GM23338 (cell line): ENCODE results near the gene WWOX. TPM values are rescaled to one million over a fixed set of nuclear protein-coding genes. Genes with fewer than 3 reads are reported as not detected.
"Not testable (repeated sequence)": the region's sequence is repeated elsewhere in the genome, so short reads cannot be mapped to it uniquely, and the experiment has no call there.

Source experiments
- ATAC-seq: fragments of 200-7000 bp; cut with Tn5 transposase; 3 replicates; pipeline ENCODE4 v1.9.1; 2020
- DNase-seq: peaks from one replicate; pipeline ENCODE4 v3.0.0-alpha.2; 2015; ENCODE audit warnings: low spot score
- H2AFZ ChIP-seq: fragments of 200-600 bp; sonication (generic); 2 replicates; pipeline ENCODE4 v1.8.0; 2016; ENCODE audit warnings: antibody characterized with exemption, mild to moderate bottlenecking, moderate library complexity
- H3F3A ChIP-seq: fragments of 200-600 bp; sonication (generic); replicated peaks from 2 replicates; pipeline ENCODE4 v1.8.0; 2017; ENCODE audit warnings: antibody characterized with exemption, mixed run types, low read depth
- H3K27ac ChIP-seq: fragments of 200-600 bp; sonication (generic); 2 replicates; pipeline ENCODE4 v1.6.1; 2016; ENCODE audit warnings: low read depth
- H3K27me3 ChIP-seq: fragments of 200-600 bp; sonication (generic); 2 replicates; pipeline ENCODE4 v1.8.0; 2016; ENCODE audit warnings: mild to moderate bottlenecking, mixed run types, moderate library complexity; ENCODE audit not compliant: insufficient read depth
- H3K36me3 ChIP-seq: fragments of 200-600 bp; sonication (generic); 2 replicates; pipeline ENCODE4 v1.8.0; 2016; ENCODE audit warnings: mild to moderate bottlenecking; ENCODE audit not compliant: insufficient read depth
- H3K4me1 ChIP-seq: fragments of 200-600 bp; sonication (generic); 2 replicates; pipeline ENCODE4 v1.8.0; 2016; ENCODE audit warnings: mild to moderate bottlenecking, moderate library complexity; ENCODE audit not compliant: insufficient read depth
- H3K4me2 ChIP-seq: fragments of 200-600 bp; sonication (generic); 2 replicates; pipeline ENCODE4 v1.7.1; 2017; ENCODE audit warnings: mixed run types
- H3K4me3 ChIP-seq: fragments of 200-600 bp; sonication (generic); 2 replicates; pipeline ENCODE4 v1.6.1; 2016; ENCODE audit warnings: mixed run types
- H3K79me2 ChIP-seq: fragments of 200-600 bp; sonication (generic); replicated peaks from 2 replicates; pipeline ENCODE4 v1.8.0; 2017; ENCODE audit warnings: mild to moderate bottlenecking; ENCODE audit not compliant: insufficient read depth
- H3K9me2 ChIP-seq: fragments of 200-600 bp; sonication (generic); 2 replicates; pipeline ENCODE4 v1.8.0; 2017; ENCODE audit not compliant: insufficient read depth
- H4K20me1 ChIP-seq: fragments of 200-600 bp; sonication (generic); replicated peaks from 2 replicates; pipeline ENCODE4 v1.8.0; 2017; ENCODE audit warnings: mild to moderate bottlenecking; ENCODE audit not compliant: insufficient read depth
- H3K27ac Mint-ChIP-seq: 2 replicates; pipeline ENCODE4 v1.8.0; 2020; ENCODE audit warnings: inconsistent platforms, mild to moderate bottlenecking, moderate library complexity, mixed read lengths
- H3K27me3 Mint-ChIP-seq: 3 replicates; pipeline ENCODE4 v1.8.0; 2022; ENCODE audit warnings: low read depth, mild to moderate bottlenecking, moderate library complexity, mixed read lengths, inconsistent platforms; ENCODE audit not compliant: insufficient read depth, poor library complexity
- H3K36me3 Mint-ChIP-seq: 3 replicates; pipeline ENCODE4 v1.8.0; 2021; ENCODE audit warnings: low read depth, mild to moderate bottlenecking, inconsistent platforms, moderate library complexity, mixed read lengths
- H3K4me1 Mint-ChIP-seq: 3 replicates; pipeline ENCODE4 v1.8.0; 2020; ENCODE audit warnings: mild to moderate bottlenecking, inconsistent platforms, mixed read lengths
- H3K4me3 Mint-ChIP-seq: 3 replicates; pipeline ENCODE4 v1.8.0; 2021; ENCODE audit warnings: moderate library complexity, mild to moderate bottlenecking, inconsistent platforms, mixed read lengths
- H3K9me3 Mint-ChIP-seq: 3 replicates; pipeline ENCODE4 v1.8.0; 2020; ENCODE audit warnings: moderate library complexity, mild to moderate bottlenecking, inconsistent platforms, mixed read lengths
- CTCF ChIP-seq, 2 experiments: fragments of 200-600 bp in 1 of 2; sonication (generic) in 1 of 2; conservative IDR thresholded peaks; 2 replicates each; pipeline versions ENCODE4 v1.5.1 to v1.6.1; 2016 to 2017; ENCODE audit warnings: antibody characterized with exemption in 2 of 2, low read depth in 2 of 2, mild to moderate bottlenecking in 2 of 2, moderate library complexity in 1 of 2
- EZH2 ChIP-seq: fragments of 200-600 bp; sonication (generic); IDR thresholded peaks from one replicate; pipeline ENCODE4 v1.8.0; 2017; ENCODE audit warnings: antibody characterized with exemption, mild to moderate bottlenecking, low read depth; ENCODE audit not compliant: unreplicated experiment
- ZNF462 ChIP-seq: fragments of 250-450 bp; sonication (Bioruptor Pico); IDR thresholded peaks from 2 replicates; pipeline ENCODE4 v1.5.0; 2020; ENCODE audit warnings: mild to moderate bottlenecking, moderate library complexity
- polyA plus RNA-seq: library from polyadenylated mRNA; unstranded; fragments of >200 nt; fragmentation: Nextera tagmentation; extraction: Ambion mirVana; gene quantifications from 2 replicates; pipeline ENCODE4 v1.2.1, GENCODE V29; 2016
- total RNA-seq: library from RNA; depleted of rRNA; stranded (reverse); fragments of >200 nt; shearing (Covaris generic); gene quantifications from 2 replicates; pipeline ENCODE4 v1.2.3, GENCODE V29; 2014

The WWOX gene
- total and polyA plus RNA-seq, 2 experiments from 2014 or later, result 10.0 to 19.3 TPM

GRCh38 chr16:78513838-78514237, 414.4 kb downstream of the WWOX start (continued):
- TF ChIP-seq ZNF462 (CRISPR knock-in tag), result no peak
- TF ChIP-seq EZH2, result no peak

GRCh38 chr16:78514888-78515287, 415.4 kb downstream of the WWOX start:
- not testable (repeated sequence) for H3K36me3 Mint-ChIP-seq, H3K9me3 Mint-ChIP-seq, ATAC-seq, H3K79me2 ChIP-seq, H2AFZ ChIP-seq, H3K4me3 ChIP-seq, H3K27me3 ChIP-seq, H4K20me1 ChIP-seq, H3K36me3 ChIP-seq, DNase-seq, H3K9me2 ChIP-seq, H3F3A ChIP-seq, H3K4me2 ChIP-seq, H3K4me1 ChIP-seq, H3K4me1 Mint-ChIP-seq, H3K27ac ChIP-seq, H3K27ac Mint-ChIP-seq, H3K27me3 Mint-ChIP-seq, H3K4me3 Mint-ChIP-seq
- peak in 1 of 2 experiments; percentile 22; a peak in 1 of 4 replicates for TF ChIP-seq CTCF (conservative IDR thresholded peaks at IDR 0.05; ENCODE audit: low read depth in 2 of 2)
